ENCODE measurements around the gene ITGAL.

- TF ChIP-seq CTCF (IDR thresholded peaks at IDR 0.05) (no peak), POLR2A (IDR thresholded peaks at IDR 0.05) (no peak)
These were observed 2.4 kb upstream of the ITGAL start for GRCh38 chr16:30470170-30470512.

Data from heart left ventricle (tissue), 13 donors.